ENCODE results near the gene IL32.

IL32 gene

GRCh38 chr16:3118846-3119245 is 53.4 kb downstream of the IL32 start:
- no peak for DNase-seq

Data from suppressor macrophage (primary cell).